Measurements from ENCODE around the gene HDAC10. TPM values are rescaled to one million over a fixed set of nuclear protein-coding genes. Genes with fewer than 3 reads are reported as not detected.

HDAC10 gene
- total RNA-seq, 1 donor from 2014 or later: 55.5 TPM

DNA sequence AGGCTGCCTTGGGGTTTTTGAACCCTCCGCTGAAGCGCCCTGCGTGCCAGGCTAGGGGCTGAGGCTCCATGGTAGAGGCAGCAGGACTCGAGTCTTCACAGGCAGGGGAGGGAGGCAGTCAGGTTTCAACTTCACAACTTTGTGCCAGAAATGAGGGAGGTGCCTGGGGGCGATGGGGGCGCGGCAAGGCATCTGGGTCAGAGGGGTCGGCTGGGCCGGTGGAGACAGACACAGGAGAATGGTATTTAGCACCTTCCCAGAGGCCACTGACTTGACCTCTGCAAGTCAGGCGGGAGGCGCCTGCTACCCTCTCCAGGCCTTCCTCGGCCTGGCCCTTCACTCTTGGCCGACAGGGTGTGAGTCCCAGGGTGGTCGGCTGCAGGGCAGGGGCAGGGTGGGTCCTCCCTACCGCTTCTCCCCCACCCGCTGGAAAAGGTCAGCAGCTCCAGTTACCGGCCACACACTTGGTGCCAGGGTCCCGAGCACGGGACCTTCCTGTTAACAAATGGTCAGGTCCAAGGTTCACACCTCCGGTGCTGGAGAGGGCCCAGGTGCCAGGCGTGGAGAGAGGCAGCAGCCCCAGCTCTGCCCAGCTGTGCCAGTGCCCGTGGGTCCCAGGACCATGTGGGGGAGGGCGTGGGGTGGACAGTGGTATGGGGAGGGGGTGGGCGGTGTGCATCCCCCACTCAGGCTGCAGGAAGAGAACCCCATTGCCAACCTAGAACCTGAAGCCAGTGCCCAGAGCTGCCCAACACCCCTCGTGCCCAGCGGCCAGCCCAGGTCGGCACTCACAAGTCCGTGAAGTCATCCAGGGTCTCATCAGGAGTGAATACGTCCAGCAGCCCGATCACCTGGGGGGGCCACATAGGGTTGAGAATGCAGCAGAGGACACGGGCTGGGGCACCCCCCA, 6.6 kb upstream of the HDAC10 start:
- no peak for DNase-seq (ENCODE audit: extremely low read depth, low read depth, low spot score)

DNA sequence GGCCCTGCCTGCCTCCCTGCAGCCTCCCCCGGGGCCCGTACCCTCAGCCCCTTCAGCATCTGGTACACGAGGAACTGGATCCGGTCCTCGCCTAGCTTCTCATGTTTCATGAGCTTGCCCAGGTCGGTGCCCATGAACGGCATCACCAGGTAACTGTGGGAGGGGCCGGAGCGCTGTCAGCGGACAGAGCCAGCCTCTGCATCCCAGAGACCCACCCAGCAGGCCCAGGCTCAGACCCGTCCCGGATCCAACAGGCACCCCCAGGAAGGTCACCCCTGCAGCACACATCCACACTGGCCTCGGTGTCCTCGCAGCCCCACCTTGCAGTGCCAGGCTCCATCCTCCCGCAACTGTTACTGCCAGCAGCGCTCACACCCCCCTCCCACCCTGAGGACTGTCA, 6.0 kb upstream of the HDAC10 start:
- no peak for DNase-seq (ENCODE audit: extremely low read depth, low read depth, low spot score)

DNA sequence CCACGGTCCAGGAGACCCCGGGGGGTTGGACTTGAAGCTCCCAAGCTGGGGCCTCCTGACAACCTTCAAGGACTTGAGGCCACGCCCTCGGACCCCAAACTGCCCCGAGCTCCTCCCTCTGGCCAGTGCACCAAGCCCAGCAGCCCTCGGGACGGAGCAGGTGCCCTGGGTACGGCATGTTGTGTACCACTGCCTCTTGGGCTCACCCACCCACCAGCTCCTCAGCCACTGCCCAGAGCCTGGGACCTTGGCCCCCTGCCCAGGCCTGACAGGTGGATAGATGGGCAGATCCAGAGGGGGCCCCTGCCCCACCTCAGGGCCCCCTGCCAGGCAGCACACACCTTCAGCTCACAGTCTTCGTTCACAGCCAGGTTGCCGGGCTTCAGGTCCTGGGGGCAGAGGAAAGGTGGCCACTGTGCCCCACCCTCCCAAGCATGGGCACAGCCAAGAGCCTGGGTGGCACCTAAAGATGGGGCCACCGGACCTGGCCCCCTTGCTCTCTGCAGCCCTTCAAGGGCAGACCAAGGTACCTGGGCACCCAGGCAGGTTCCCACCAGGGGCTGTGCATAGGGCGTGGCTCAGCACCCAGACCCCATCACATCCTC, 5.3 kb upstream of the HDAC10 start:
- no peak for DNase-seq (ENCODE audit: extremely low read depth, low read depth, low spot score)

DNA sequence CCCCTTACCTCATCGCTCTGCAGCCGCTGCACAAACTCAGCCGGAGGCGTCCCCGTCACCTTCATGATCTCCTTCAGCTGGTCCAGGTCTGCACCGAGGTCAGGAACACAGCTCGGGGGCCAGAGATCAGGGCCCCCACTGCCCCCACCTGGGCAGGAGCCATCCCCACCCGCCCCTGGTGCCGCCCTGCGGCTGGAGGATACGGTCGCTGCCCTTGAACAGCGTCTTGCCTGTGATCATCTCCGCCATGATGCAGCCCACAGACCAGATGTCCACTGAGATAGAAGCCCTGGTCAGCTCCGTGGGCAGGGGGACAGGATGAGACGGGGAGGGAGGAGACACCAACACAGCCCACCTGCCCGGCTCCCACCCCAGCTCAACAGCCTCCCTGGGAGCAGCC, 4.5 kb upstream of the HDAC10 start:
- no peak for DNase-seq (ENCODE audit: extremely low read depth, low read depth, low spot score)

DNA sequence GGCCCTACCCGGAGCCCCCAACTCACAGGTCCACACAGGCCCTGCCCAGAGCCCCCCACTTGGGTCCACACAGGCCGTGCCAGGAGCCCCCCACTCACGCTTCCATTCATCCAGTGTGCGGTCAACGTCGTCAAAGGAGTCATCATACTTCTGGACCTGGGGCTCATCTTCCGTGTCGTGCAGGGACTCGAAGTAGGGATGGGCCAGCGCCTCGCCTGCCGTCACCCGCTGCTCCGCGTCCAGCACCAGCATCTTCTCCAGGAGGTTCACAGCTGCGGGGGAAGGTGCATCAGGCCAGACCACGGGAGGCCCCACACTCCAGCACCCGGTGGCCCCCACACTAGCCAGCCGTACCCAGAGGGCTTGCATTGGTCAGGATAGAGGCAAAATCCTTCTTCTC, 4.0 kb upstream of the HDAC10 start:
- no peak for DNase-seq (ENCODE audit: extremely low read depth, low read depth, low spot score)

DNA sequence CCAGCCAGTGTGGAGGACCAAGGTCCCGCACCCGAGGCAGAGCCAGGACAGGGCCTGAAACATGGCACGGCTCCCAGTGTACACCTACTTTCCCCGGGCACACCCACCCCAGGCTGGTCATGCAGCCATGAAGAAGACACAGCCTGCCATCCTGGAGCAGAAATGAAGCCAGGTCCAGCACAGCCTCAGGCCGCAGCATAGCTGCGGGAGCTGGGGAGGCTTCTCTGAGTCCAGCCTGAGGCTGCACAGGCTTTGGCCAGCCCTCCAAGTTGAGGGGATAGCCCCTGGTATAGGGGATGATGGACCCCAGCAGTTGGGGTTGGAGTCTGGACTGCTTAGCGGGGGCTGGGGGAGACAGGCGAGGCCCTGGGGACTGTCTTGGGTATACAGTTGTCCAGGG, 2.9 kb upstream of the HDAC10 start:
- DNase-seq (ENCODE audit: extremely low read depth, low read depth, low spot score): no peak

DNA sequence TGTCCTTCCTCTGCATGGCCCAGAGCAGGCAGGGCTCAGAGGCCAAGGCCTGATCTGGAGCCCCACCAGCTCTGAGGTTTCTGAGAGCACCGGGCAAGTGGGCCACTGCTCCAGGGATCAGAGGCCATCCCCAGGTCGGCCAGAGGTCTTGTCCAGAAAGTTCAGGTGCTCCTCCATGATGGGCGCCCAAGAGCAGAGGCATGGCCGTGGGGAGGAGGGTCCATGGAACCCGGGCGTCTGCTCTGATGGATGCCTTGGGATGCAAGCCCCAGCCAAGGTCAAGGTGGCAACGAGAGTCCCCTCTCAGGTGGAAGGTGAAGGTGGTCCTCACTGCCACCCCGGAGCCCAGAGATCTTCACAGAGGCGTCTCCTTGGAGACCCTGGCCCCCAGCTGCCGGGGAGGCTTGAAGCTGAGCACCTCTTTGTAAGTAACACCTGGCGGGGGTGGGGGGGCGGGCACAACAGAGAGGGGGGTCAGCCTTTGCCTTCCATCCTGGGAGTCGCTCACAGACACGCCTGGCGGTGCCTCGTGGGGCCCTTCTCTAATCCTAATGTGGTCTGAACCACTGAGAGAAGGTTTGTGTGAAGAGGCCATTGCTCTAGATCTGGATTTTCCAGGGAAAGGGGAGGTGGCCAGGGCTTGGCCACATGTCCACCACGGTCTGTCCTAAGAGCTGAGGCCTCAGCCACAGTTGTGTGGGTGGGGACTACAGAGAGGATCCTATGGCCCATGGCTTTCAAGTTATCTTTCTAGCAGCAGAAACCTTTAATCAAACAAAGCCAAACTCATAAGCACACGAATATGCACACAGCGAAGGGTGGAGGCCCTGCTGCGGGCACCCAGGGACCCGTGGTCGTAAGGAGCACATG, 2.2 kb upstream of the HDAC10 start:
- no peak for DNase-seq (ENCODE audit: extremely low read depth, low read depth, low spot score)

DNA sequence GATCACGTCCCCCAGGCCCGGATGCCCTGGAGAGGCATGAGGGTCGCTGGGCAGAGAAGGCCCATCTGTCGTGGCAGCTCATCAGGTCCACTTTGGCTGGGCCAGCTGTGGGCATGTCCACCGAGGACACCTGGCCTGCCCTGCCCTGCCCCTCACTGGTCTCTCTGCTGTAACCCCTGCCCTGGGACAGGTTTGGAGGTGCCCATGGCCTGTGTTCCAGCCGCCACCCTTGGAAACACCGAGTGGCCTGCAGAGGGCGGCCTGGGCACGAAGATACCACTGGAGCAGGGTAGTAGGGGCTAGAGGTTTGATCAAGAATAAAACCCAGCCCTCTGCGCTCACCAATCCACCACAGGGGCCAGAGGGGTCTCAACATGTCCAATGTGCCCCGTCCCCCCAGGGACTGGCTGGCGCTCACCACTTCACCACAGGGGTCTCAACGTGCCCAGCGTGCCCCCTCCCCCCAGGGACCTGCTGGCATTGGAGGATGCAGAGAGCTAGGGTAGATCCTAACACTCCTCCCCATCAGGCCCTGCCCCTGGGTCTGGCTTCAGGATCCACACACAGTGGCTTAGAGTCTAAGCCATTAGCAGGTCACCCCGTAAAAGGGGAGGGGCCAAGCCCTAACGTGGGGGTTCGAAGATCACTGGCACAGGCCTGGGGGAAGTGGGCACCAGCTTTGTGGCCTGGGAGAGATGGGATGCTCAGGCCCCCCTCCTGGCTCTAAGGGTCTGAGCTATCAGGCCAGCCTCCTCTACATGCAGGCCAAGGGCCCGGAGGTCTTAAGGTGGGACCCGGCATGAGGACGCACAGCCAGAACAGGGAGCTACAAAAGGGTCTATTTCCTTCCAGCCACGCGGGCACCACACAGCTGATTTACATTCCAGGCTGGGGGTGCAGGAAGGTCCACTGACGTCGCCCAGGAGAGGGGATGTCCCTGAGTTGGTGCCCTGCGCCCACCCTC, 1.3 kb upstream of the HDAC10 start:
- no peak for DNase-seq (ENCODE audit: extremely low read depth, low read depth, low spot score)

DNA sequence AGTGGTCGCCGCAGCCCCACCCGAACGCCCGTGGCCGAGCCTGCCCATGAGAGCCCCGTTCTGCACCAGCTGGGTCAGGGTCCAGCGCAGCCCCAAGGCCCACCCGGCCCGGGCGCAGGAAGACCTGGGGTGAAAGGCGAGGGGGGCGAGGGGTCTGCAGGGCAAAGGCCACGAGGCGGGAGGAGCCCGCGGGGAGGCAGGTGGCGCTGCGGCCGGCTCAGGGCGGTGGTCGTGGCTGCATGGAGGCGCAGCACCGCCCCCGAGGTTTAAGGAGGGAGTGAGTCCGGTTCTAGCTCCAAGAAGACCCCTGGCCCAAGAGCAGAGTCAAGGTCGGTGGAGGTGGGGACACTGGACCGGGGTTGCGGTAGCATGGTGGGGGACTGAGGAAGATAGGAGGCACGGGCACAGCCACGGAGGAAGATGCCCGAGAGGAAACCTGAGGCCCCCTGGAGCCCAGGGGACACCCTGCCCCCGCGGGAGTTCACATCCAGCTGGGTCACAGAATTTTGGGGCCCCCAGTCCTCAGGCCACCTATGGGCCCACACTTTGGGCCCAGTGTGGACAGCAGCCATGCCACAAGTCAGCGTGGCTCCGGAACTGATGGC, 514 bp upstream of the HDAC10 start:
- no peak for DNase-seq (ENCODE audit: extremely low read depth, low read depth, low spot score)

DNA sequence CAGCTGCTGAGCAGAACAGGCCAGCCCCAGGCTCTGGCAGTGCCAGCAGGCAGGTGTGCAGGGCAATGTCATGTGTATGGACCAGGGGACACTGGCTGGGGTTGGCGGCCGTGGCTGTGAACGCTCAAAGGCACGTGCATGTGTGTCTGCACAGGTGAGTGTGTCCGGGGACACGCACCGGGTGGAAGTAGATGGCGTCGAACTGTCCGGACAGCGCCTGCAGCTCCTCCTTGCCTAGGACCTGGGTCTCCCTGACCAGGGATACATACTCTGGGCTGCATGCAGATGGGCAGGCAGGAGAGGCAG, 863 bp downstream of the HDAC10 start:
- DNase-seq (ENCODE audit: extremely low read depth, low read depth, low spot score): no peak

DNA sequence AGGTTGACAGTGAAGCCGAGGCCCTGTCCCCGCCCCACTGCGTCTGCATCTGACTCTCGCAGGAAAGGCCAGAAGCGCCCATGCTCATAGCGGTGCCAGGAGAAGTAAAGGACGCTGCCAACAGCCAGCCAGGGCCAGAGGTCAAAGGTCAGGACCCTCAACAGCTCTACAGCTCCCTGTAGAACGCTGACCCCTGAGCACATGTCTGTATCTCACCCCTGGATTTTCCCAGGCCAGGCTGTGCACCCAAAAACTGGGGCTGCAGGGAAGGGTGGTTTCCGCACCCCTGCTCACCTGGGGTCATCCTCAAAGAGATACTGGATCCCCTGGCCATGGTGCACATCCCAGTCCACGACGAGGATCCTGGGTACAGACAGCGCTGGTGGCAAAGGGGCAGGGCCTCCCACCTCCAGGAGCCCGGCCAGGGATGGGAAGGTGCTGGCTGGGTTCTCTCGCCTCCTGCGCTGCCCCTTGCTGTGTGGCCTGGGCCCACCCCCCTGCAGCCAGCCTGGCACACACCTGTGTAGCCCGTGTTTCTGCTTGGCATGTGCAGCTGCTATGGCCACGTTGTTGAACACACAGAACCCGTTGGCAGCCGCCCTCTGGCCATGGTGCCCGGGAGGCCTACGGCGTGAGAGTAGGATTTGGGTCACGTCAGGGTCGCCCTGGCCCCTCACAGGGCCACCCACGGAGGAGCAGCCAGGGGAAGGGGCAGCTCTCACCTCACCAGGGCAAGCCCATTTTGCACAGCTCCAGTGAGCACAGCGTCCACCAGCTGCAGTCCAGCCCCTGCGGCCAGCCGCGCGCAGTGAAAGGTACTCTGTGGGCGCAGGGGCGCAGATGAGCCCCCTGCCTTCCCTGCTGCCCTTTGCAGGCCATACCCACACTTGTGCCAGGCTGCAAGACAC, 1.5 kb downstream of the HDAC10 start:
- no peak for DNase-seq (ENCODE audit: extremely low read depth, low read depth, low spot score)

DNA sequence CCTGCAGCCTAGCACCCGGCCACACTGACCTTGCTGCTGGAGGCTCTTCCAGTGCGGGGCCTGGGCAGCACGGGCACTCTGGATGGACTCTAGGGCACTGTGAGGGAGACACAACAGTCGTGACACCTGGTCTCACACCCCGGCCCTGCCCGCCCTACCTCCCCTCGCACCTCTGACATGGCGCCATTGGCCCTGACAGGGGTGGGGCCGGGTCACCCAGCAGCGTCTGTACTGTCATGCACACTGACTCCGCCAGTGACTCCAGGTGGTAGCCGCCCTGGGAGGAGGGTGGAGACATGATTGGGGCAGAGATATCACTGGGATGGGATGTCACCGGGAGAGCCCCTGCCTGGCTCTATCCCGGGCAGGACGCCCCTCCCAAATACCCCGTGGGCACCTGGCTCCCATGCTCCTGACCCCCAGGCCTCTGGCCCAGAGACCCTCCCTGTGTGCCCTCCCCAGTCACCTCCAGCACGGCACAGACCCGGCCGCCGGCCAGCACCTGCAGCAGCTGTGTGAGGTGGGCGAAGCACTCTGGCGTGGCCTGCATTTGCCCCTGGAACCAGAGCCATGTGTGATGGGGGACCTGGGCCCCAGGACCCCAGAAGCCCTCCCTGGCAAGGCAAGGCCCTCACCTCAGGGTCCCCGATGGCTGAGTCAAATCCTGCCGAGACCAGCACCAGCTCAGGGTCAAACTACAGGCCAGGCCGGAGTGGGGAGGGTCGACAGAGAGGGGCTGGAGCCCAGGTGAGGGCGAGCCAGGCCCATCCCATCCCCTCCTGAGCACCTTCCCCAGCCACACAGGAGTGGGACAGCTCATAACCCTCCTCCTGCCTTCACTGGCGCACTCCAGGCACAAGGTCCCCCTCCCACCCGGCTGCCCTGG, 2.6 kb downstream of the HDAC10 start:
- no peak for DNase-seq (ENCODE audit: extremely low read depth, low read depth, low spot score)

DNA sequence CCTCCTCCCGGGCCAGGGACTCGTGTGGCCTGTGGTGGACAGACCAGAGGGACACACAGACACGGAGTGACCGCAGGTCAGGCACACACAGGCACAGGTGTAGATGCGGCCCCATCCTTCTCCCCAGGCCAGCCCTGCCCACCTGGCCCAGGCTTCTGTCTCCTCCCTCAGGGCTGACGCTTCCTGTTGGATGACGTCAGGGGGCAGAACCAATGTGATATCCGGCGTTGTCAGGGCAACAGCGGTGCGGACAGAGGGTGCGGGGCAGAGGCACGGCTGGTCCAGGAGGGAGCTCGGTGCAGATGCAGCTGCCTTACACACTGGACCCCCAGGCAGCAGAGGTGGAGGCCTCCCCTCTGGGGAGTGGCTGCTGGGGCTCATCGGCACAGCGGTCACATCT, 3.3 kb downstream of the HDAC10 start:
- DNase-seq (ENCODE audit: extremely low read depth, low read depth, low spot score): no peak

DNA sequence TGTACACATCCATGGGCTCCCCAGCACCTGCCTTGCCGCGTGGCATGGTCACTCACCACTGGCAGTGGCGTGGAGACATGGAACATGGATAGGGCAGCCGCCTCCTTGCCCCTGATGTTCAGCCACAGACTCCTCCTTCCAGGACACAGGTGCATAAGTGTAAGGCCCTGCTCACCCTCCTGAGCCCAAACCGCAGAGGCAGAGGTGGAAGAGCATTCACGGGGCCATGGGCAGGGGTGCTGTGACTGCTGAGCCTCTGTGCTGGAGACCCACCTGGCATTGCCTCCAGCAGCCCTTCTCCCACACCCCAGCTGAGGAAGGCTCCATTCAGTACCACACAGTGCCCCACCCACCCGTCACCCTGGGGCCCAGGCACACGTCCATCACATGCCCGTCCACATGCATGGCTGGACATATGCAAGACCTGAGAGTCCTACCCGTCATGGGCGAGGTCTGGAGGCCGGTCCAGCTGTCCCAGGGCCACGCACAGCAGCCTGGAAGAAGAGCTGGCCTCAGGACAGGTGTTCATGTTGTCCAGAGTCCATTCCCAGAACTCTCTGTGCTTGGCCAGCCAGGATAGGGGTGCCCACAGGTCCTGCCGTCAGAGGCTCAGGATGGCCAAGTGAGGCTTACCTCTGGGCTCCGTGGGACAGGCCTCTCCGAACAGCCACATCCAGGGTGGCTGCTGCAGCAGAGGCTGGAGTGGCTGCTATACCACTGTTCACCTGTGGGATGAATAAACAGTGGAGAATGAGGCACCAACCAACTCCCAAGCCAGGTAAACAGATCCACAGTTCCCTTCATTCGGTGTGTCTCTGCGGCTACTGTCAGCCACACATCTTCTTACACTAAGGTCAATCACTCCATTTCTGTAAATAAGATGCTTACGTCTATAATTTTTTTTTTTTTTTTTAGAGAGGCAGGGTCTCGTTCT, 4.6 kb downstream of the HDAC10 start:
- no peak for DNase-seq (ENCODE audit: extremely low read depth, low read depth, low spot score)

DNA sequence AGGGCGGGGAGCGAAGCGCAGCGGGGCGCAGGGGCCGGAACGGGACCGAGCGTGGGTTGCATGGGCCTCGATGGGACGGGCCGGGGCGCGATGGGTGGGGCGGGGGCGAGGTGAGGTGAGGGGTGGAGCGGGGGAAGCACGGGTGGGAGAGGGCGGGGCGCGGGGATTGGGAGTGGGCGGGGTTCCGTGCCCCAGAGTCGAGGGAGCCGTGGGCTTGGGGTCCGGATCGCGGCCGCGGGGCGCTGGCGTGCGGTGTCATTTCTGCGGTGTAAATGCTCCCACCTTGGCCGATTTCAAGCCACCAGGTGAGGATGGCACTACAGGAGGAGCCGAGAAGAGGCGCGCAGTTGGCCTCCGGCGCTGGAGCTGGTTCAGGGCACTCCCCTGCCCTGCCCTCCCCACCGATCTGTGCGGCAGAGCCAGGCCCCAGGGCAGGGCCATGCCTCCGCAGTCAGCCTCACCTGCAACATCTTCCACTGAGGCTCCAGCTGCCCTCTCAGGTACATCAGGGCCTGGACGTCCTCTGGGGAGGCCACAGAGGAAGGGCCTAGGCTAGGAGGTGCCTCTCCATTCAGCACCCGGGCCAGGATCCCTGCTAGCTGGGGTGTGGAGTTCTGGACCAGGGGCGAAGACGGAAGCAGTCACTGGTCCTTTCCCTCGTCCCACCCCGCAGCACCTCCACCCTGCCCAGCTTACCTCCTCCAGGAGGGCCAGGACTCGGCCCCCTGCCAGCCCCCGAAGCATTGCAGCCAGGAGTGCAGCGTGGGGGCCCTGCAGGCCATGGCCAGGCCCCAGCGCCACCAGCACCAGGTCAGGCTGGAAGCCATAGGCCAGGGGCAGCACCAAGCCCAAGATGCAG, 5.6 kb downstream of the HDAC10 start:
- no peak for DNase-seq (ENCODE audit: extremely low read depth, low read depth, low spot score)
